GM19035 (cell line): ENCODE results near the gene COPRS.

Experiments used
- ATAC-seq: cut with Tn5 transposase; IDR thresholded peaks from one replicate; pipeline ENCODE4 v1.9.1; 2021; ENCODE audit not compliant: unreplicated experiment

The COPRS gene, protein sequence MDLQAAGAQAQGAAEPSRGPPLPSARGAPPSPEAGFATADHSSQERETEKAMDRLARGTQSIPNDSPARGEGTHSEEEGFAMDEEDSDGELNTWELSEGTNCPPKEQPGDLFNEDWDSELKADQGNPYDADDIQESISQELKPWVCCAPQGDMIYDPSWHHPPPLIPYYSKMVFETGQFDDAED

DNA sequence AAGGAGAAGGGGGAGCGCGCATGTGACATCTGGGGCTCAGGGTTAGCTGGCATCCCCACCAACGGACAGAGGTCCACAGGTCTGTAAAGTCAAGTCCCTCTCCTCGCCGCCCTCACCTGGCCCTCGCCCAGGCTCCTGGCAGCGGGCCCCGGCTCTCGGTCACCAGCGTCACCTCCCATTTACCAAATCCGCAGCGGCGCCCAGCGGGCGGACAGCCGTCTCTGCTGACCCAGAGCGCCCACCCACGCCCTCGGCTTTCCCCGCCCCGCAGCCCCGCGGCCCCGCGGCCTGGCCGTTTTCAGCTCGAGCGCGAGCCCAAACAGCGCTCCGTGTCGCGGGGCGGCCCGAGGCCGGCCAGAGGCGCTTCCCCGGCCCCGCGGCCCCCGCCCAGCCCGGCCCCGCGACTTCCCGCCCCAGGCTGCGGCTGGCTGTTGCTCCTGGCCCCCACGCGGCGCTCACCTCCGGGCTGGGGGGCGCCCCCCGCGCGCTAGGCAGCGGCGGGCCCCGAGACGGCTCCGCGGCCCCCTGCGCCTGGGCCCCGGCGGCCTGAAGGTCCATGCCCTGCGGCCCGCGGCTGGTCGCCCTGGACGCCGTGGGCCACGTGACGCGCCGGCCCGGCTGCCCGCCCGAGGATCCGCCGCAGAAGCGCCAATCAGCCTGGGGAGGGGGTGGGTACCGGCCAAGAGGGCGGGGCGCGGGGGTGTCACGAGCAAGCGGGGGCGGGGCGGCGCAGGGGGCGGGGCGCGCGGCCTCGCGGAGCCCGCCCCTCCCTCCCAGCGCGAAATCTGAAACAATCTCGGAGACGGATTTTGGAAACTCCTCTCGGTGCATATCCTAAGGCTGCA lies at the start of gene COPRS:
COPRS (minus strand) TSS at position 603 of the 845 bp plus-strand sequence; CDS start at position 558, 45 bp downstream.
- ATAC-seq, result peak; percentile 88

DNA sequence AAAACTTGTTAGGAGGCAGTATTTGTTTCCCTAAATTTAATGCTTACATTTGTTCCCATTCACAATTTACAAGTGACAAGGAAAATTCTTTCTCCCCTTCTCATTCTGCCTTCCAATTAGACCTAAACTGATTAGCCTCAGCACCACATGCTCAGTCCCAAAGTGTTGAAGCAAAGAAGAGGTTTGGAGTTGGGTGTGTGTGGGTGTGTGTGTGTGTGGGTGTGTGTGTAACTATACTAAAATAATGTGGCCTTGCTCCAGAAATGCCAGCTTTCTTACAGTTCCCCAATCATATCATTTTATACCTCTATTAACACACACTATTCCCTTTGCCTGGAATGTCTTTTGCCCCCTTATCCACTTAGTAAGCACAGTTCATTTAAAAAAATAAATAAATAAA lies 49.3 kb upstream of the COPRS start:
- no peak for ATAC-seq

DNA sequence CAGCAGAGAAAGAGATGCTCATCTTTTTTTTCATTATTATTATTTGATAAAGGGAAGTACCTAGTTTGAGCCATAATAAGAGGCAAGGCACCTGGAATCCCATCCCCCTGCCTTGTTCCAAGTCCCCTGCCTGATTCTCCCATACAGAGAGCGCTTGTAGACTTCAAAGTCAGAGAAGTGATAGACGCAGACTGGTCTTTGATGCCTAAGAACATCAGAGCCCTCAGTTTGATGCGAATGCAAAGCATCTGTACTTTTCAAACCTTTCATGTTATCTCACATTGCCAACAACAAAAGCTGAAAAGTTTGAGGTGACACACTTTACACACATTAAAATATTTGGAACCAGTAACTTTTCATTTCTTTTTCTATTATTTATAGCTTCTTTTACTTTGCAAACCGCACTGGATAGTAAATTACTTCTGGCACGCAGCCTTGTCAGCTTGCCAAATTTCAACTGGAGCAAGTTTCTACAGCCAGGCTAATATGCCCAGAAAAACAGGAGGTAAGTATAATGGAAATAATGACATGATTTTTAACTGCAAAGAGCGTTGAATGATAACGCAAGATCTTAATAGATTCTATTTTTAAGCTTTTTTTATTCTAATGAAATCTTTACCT lies 48.4 kb upstream of the COPRS start:
- no peak for ATAC-seq

DNA sequence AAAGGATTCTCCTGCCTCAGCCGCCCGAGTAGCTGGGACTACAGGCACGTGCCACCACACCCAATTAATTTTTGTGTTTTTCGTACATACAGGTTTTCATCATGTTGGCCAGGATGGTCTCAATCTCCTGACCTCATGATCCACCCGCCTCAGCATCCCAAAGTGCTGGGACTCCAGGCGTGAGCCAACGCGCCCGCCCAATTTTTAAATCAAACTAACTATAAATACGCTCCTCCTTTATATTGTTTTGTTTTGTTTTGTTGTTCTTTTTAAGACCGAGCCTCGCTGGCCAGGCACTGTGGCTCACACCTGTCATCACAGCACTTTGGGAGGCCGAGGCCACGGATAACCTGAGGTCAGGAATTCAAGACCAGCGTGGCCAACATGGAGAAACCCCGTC lies 44.4 kb upstream of the COPRS start:
- no peak for ATAC-seq

DNA sequence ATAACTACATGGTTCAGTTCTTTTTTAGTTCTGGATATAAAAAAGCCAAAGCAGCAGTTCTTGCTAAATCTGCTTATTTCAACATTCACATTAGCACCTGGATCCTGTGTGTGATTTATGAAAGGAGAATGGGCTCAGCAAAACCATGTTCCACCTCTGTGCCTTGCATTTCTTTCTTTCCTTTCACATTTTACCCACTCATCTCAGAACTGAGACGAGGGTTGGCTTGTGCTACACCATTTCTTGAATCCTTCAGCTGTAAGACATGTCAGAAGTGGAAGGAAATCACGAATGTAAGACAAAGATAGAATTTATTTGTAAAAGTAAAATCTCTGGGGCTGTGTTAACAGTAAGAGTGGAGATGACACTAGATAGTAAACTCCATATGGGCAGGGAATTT lies 43.6 kb upstream of the COPRS start:
- no peak for ATAC-seq

DNA sequence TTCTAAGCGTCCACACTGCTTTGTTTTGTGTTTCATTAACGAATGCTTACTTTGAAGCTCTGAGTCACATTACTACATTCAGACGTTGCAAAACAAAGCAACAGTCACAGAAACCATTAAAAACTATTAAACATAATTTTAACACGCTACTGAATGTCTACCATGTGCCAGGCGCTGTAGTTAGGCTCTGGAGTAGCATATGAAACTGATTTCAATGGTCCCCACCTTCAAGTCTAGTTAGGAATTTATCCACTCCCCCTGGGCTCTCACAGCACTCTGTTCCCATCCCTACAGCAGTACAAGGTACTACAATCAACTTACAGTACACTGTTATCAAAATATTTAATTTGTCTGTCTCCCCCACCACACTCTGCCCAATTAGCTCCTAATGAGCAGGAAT lies 41.8 kb upstream of the COPRS start:
- no peak for ATAC-seq

DNA sequence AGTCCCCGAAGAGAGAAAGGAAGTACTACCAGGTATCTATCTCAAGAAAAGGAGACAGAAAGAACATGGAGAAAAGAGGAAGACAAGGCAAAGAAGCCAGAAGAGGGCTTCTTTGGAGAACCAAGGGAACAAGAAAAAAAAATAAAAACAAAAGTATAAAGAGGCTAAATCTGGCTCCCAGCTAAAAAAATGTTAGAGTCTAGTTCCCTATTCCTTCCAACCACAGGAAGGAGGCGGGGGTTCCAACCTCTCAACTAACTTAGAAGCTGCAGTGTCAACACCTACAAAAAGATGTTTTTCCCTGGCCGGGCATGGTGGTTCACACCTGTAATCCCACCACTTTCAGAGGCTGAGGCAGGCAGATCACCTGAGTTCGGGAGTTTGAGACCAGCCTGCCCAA lies 29.1 kb upstream of the COPRS start:
- ATAC-seq, result no peak

DNA sequence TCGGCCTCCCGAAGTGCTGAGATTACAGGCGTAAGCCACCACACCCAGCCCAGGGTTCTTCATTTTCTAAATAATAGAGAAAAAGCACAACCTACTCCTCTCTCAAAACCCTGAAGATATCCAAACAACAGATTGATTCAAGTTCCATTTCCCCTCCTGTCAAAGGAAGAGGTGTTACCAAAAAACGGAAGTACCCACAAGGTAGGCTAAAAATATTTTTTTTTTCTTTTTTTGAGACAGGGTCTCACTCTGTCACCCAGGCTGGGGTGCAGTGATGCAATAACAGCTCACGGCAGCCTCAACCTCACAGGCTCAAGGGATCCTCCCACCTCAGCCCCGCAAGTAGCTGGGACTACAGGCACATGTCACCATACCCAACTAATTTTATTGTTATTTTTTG lies 23.5 kb upstream of the COPRS start:
- ATAC-seq, result no peak

DNA sequence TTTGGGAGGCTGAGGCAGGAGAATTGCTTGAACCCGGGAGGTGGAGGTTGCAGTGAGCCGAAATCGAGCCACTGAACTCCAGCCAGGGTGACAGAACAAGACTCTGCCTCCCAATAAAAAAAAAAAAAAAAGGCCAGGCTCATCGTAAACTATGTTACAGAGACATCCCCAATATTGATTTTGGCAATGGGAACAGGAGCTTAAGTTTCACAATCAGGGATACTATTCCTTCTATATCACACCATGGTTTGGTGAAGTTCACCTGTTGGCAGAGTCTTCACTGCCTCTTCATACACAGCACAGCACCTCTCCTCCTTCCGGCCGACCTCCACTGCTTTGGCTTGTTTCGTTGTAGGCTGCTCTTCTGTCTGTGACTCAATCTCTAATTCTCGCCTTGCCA lies 21.3 kb upstream of the COPRS start:
- ATAC-seq, result no peak

DNA sequence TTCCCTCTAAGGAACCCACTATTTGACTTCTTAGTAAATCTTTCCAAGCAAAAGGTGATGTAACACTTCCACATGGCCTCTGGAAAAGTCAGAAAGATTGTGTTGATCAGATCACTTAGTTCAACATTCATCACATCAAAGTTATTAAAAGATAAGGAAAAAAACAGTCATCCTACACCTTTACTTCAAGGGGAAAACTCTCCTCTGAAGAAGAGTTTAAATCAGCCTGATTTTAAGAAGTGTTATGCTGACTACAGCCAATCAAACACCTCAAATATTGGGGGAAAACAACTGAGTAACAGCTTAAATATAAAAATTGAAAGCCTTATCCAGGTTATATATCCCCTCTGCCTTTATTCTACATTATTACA lies 19.6 kb upstream of the COPRS start:
- no peak for ATAC-seq

DNA sequence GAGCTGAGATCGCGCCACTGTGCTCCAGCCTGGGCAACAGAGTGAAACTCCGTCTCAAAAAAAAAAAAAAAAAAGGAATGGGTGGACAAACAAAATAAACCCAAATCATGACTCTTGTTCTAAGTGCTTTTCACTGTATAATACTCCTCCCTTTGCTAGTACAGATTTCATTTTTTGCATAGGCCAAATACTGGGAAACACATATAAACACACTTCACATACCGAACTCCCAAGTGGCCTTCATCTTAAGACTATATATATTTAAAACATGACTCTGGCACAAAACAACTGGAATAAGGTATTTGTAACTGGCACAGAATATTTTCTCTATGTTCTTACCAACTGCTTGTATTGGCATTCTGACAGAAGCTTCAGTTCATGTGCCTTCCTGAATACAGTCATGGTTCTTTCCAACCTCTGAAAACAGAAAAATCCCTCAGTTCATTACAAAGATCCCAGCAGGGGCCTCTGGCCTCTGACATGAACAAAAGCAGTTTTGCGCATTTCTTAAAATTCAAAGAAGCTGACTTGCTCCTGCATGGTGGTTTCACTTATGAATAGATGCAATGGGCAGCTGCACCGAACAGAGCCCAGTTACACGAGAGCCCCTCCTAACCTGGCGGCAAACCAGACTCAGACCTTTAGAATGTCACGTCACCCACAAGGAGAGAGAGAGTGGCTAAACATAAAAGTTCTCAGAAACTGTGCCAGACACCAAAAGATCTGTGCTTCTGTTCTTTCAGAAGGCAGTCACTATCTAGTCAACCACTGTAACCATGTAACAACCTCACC lies 19.1 kb upstream of the COPRS start:
- ATAC-seq, result no peak

DNA sequence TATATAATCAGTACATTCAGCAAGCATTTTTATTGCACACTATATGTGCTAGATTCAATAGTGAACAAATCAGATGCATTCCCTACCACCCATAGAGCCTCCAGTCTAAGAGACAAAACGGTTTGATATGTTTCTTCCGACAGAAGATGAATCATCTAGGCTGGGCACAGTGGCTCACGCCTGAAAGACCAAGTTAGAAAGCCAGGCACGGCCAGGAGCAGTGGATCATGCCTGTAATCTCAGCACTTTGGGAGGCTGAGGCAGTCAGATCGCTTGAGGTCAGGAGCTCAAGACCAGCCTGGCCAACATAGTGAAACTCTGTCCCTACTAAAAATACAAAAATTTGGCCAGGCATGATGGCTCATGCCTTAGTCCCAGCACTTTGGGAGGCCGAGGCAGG lies 18.3 kb upstream of the COPRS start:
- ATAC-seq, result no peak

DNA sequence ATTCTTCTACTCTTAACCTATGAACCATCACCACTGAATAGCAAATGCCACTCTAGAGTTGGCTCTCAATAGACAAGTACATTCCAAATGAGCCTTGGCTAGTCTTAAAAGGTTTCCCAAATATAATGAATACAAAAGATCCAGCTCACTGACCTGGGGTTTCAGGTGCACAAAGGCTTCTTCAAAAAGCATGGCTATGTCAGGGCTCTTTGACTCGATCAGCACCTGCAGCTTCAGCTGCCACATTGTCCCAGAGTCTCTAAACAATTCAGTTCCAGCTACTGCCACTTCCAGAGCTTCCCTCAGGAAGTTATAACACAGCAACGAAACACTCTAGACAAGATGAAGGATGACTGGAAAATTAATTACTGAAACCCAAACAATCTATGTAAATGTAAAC lies 16.0 kb upstream of the COPRS start:
- ATAC-seq, result no peak

DNA sequence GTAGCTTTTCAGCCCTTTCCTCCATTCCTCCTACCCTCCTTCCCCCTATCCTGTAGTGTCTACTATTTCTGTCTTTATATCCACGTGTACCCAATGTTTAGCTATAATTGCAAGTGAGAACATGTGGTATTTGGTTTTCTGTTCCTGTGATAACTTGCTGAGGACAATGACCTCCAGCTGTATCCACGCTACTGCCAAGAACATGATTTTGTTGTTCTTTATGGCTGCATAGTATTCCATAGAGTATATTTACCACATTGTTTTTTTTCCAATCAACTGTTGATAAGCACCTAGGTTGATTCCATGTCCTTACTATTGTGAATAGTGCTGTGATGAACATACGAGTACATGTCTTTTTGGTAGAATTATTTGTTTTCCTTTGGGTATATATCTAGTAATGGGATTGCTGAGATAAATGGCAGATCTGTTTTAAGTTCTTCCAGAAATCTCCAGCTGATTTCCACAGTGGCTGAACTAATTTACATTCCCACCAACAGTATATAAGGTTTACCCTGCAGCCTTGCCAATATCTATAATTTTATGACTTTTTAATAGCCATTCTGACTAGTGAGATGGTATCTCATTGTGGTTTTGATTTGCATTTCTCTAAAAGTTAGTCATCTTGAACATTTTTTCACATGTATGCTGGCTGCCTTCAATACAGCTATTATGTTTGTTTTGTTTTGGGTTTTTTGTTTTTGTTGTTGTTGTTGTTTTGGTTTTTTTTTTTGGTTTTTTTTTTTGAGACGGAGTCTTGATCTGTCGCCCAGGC lies 10.9 kb upstream of the COPRS start:
- ATAC-seq, result no peak

DNA sequence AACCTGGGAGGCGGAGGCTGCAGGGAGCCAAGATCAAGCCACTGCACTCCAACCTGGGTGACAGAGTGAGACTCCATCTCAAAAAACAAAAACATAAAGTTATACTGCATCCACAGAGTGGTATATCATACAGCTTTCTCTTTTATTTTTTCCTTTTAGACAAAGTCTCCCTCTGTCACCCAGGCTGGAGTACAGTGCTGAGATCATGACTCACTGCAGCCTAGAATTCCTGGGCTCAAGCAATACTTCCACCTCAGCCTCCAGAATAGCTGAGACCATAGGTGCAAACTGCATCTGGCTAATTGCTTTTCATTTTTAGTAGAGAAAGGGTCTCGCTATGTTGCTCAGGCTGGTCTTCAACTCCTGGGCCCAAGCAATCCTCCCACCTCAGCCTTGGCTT lies 10.0 kb upstream of the COPRS start:
- ATAC-seq, result no peak

DNA sequence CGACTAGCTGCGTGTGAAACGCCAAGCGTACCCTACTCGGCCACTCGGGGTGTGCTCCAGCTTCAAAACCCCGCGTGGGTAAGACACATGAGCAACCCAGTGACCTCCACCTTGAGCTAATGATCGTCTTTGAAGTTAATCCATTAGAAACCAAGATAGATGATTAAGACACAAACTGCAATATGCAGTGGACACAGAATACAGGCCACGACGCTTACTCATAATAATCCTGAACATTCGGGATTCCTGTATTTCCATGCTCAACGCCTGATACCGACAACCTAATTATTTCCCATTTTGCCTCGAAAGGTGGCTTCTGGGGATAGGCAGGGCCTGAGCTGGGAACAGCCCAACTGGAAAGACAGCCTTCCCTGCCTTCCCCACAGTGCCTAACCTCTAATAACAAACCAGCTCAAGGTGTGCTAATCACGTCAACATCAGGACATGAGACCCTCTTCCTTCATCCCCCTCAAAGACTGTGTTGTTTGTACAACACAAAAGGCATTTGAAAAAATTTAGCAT lies 504 bp upstream of the COPRS start:
- ATAC-seq, result no peak

DNA sequence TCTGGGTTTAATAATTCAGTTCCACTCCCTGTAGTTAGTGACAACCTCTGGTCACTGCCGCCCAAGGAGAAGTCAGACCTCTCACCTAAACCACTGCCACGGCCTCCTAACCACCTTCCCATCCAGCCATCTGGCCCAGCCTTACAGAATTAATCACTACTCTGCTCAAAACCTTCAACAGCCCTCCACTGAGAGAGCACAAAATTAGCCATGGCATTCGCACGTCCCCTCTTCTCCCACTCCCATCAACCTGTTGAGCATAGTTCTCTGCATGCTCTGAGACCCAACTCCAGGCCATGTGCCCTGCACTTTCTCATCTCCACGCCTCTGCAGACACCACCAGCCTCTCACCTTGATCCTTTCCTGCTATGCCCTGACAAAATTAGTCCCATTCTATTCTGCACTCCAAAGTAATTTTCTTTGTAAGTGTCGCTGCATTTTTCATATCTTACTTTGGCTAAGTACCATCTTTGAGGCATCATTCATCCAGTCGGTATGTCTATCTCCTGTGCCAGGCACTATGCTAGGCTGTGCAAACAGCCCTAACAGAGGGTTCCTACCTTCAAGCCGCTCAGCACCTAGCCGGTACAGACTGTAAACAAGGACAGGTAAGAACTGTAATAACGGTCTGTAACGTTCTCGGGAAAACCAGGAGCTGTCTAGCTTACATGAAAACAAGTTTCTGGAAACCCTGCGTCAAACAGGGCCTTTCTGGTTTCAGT lies 963 bp downstream of the COPRS start:
- ATAC-seq, result no peak

DNA sequence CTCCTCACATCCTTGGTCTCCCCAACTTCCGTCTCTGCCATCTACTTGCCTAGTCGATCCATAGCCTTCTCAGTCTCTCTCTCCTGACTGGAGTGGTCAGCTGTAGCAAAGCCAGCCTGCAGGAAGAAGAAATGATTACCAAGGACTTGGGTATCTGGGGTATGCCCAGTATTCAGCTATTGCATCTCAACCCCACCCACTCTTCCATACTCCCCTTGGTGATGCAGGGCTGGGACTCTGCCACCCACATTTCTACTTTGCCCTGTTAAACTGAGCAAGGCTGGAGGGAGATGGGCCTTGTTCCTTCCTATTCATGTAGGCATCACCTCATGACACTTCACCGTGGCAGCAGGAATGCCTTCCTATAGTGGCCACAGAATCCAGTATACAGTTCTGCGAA lies 2.3 kb downstream of the COPRS start:
- ATAC-seq, result no peak

DNA sequence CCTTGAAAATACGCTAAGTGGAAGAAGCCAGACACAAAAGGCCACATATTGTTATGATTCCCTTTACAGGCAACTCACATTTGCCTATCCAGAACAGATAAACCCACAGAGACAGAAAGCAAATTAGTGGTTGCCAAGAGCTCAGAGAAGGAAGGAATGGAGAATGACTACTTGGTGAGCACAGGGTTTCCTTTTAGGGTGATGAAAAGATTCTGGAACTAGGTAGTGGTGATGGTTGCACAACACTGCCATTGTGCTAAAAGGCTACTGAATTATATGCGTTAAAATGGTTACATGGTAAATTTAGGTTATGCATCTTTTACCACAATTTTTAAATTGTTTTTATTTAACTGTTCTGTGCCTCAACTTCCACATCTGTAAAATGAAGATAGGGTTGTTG lies 4.4 kb downstream of the COPRS start:
- ATAC-seq, result no peak

DNA sequence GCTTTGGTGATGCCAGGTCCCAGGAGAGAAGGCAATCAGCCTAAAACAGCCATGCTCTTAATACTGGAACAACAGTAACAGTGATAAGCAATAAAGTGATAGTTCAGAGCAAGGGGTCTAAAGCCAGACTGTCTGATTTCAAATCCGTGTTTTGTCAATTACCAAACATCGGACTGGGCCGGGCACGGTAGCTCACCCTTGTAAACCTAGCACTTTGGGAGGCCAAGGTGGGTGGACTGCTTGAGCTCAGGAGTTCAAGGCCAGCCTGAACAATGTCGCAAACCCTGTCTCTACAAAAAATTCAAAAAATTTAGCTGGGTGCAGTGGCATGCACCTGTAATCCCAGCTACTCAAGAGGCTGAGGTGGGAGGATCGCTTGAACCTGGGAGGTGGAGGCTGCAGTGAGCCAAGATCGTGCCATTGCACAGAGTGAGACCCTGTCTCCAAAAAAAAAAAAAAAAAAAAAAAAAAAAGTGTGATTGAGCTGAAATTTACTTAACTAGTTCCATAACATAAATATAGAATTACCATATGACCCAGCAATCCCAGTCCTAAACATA lies 5.1 kb downstream of the COPRS start:
- ATAC-seq, result no peak
